ENCODE results near the gene RBM6.

GRCh38 chr3:49930922-49931321 is 9.0 kb upstream of the RBM6 start:
- TF ChIP-seq POLR2A (IDR thresholded peaks at IDR 0.05) (no peak), CTCF (IDR thresholded peaks at IDR 0.05) (no peak), POLR2AphosphoS5 (IDR thresholded peaks at IDR 0.05) (no peak), EP300 (IDR thresholded peaks at IDR 0.05; ENCODE audit: low read depth) (no peak)
